Jurkat, Clone E6-1 (cell line): Measurements from ENCODE around the gene KIF2A.
A peak's percentile ranks its signal among the peaks of the same experiment; 100 is the strongest.

Experiments used
- DNase-seq: peaks from one replicate; pipeline ENCODE4 v3.0.0-alpha.2; 2011; ENCODE audit warnings: low read depth, low spot score
- H3K4me3 ChIP-seq: 2 replicates; pipeline ENCODE4 v1.5.1; 2011; ENCODE audit warnings: mild to moderate bottlenecking, low read length, control low read depth, moderate library complexity

The KIF2A gene

GRCh38 chr5:62354028-62354874 lies 48.2 kb downstream of the KIF2A start:
- no peak overlapping the region for H3K4me3 ChIP-seq
- peak; percentile 47 for DNase-seq

GRCh38 chr5:62362701-62363100 lies 56.7 kb downstream of the KIF2A start:
- no peak for DNase-seq
- H3K4me3 ChIP-seq, result no peak overlapping the region

GRCh38 chr5:62369039-62369438 lies 63.0 kb downstream of the KIF2A start:
- H3K4me3 ChIP-seq, result no peak overlapping the region
- no peak for DNase-seq

GRCh38 chr5:62371409-62371808 lies 65.4 kb downstream of the KIF2A start:
- DNase-seq, result no peak
- no peak overlapping the region for H3K4me3 ChIP-seq

DNA sequence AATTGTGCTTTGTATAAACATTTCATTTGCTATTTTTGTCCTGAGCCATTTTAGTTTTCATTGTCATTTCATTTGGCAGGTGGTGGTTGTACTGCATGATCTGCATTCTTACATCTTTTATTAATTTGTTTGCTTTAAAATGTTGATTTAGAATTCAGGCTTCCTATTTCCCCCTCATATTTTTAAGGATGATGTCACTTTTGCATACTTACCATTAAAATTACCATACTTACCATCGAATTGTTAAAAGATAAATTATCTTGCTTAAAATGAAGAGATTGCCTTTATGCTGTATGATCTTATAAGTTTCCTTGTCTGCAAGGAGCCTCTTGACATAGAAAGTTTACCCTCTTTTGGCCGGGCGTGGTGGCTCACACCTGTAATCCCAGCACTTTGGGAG lies 66.6 kb downstream of the KIF2A start:
- H3K4me3 ChIP-seq, result no peak overlapping the region
- no peak for DNase-seq

DNA sequence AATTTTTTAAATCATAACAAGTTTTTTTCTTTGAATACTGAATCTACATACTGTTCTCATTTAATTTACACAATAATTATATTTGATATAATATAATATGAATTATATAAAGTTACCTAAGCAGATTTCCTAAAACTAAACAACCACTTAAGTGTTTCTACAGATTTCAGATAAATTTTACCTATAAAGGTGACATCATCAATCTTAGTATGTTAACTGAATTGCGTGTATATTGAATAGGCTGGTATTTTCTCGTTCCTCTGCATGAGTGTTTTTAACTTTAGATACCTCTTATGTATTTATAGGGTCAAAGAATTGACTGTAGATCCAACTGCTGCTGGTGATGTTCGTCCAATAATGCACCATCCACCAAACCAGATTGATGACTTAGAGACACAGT lies 67.4 kb downstream of the KIF2A start:
- H3K4me3 ChIP-seq, result no peak overlapping the region
- DNase-seq, result no peak

DNA sequence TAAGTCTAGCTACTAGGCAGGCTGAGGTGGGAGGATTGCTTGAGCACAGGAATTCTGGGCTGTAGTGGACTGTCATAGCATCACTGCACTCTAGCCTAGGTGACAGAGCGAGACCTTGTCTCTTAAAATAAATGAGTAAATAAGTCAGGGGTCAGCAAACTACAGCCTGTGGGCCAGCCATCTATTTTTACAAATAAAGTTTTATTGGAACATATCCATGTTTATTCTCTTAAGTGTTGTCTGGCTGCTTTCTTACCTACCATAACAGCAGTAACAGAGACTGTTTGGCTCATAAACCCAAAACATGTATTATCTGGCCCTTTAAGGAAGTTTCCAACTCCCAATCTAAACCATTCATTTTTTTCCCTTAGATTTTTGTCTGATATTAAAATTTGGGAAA lies 68.1 kb downstream of the KIF2A start:
- DNase-seq, result no peak
- H3K4me3 ChIP-seq, result no peak overlapping the region

- DNase-seq, result no peak
- H3K4me3 ChIP-seq, result no peak overlapping the region
Observed at GRCh38 chr5:62375627-62376026, 69.6 kb downstream of the KIF2A start.

DNA sequence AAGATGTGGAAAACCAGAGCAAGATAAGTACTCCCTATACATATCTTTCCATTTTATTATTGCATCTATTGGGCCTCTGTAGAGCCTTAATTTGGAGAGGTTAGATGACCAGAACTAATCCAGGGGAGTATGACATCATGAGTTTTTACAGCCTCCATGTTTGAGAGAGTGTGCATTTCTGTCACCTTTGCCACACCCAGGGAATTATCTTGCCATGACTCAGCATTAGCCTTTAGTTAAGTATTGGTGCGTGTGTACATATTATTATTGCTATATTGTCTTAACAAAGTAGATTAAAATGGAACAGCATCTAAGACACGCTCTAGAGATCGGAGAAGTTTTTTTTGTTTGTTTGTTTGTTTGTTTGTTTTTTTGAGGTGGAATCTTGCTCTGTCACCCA lies 70.1 kb downstream of the KIF2A start:
- no peak overlapping the region for H3K4me3 ChIP-seq
- no peak for DNase-seq

DNA sequence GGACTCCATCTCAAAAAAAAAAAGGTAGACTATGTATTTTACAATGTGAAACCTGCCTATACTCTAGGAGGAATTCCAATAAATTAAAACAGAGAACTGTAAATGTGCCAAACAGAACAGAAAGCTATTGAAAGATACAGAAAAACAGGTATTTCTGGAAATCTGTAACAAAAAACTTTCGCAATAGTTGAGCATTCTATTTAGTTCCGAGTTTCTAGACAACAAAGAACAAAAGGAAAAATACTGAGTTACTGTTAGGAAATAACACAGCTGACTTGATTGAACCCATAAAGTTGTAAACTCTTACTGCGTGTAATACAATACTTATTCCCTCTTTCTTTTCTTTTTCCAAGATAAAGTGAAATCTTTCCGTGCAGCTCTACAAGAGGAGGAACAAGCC lies 79.1 kb downstream of the KIF2A start:
- no peak overlapping the region for H3K4me3 ChIP-seq
- DNase-seq, result no peak

- no peak for DNase-seq
- H3K4me3 ChIP-seq, result no peak overlapping the region
Observed at GRCh38 chr5:62385816-62386400, 79.9 kb downstream of the KIF2A start.

- no peak overlapping the region for H3K4me3 ChIP-seq
- no peak for DNase-seq
Observed at GRCh38 chr5:62386824-62387223, 80.8 kb downstream of the KIF2A start.

- no peak for DNase-seq
Observed at GRCh38 chr5:62395210-62395950, 89.4 kb downstream of the KIF2A start.

GRCh38 chr5:62403411-62404250 lies 97.6 kb downstream of the KIF2A start, which contains the start of gene DIMT1:
Gene DIMT1, minus strand, starts transcription at chr5:62403905. Its CDS starts 133 bp downstream, at chr5:62403772.
- DNase-seq, result peak; percentile 94
- peak within 1 kb of the TSS; percentile 96 for H3K4me3 ChIP-seq

More at GRCh38 chr5:62395210-62395950, 89.4 kb downstream of the KIF2A start:
- H3K4me3 ChIP-seq, result no peak overlapping the region

DNA sequence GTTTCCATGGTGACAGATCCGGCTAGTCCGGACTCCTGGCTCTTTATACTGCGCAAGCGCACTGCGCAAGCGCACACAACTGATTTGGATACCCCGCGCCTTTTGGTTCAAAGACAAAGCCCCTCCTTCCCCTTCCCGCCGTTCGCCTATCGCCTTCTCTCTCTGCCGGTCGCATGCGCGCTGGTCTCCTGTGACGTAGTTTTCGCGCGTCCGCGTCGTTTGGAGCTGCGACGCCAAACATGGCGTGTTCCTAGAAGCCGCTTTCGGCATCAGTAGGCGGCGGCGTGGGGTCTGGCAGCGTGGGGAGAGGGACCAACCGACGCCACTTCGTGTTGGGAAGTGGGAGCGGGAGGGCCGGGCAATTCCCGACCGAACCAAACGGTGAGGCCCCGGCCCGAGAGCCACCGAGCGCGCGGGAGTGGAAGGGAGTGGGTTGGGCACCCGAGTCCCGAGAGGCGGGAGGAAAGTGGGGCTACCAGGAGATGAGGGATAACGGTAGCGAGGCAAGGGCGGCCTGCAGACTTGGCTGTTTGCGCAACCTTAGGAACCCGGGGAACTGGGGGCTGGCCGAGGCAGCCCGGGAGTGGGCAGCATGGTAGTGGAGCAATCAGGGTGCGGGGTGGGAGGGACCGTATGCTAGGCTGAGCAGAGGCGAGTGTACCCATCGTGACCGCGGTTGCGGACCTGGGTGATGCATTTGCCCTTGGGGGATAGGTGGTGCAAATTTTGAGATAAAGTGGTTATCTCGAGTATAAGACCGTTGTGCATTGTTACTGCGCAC lies 106.7 kb downstream of the KIF2A start, which contains the start of gene IPO11:
TSS of gene IPO11 (plus strand) at position 215 of the 781 bp plus-strand sequence. CDS start 24,517 bp downstream, outside the sequence.
- DNase-seq, result peak; percentile 99
- peak within 1 kb of the TSS; percentile 99 for H3K4me3 ChIP-seq

DNA sequence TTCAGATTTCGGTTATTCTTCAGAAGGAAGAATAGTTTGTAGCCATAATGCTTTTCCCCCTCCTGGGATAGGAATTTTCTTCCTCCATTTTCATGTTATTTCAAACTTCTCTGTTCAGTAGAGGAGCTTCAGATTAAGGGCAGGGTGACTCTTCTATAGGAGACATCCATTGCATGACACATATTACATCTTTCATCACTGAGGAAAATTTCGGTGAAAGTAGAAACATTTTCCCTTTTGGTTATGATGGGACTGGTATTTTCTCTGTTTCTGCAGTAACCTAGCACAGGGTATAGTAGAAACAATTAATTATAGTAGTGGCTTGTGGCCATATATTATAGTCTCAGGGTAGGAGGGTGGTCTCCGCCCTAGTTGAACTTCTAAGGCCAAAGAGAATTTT lies 107.7 kb downstream of the KIF2A start:
- H3K4me3 ChIP-seq, result peak overlapping the region; percentile 99
- DNase-seq, result no peak

DNA sequence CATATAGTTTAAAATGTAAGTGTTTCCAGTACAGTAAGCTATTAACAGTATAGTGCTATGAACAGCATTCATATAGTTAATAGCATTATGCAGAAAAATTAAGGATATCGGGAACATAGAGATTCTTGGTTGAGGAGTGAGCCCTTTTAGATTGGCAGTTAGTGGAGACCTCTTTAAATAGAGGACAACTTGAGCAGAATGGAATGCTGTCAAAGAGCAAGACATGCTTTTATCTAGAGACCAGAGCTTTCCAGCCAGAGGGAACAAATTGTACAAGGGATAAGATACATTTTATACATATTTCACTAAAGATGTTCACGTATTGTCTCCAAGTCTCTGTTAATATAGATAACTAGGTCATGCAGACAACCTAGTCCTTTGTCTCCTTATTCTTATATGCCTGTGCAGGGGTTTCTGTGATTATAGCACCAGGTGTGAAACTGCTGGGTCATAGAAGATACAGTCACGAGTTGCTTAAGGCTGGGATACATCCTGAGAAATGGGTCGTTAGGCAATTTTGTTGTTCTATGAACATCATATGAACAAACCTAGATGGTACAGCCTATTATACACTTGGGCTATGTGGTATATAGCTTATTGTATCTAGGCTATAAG lies 112.6 kb downstream of the KIF2A start:
- no peak for DNase-seq
- no peak overlapping the region for H3K4me3 ChIP-seq

DNA sequence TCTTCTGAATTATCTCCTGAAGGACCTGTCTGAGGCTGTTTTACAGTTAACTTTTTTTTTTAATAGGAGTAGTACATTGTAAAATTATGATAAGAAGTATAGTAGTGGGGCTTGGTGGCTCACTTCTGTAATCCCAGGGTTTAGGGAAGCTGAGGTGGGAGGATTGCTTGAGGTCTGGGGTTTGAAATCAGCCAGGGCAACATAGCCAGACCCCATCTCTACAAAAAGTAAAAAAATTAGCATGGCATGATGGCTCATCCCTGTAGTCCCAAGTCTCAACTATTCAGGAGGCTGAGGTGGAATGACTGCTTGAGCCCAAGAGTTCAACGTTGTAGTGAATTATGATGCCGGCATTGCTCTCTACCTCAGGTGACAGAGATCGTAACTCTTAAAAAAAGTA lies 113.6 kb downstream of the KIF2A start:
- no peak overlapping the region for H3K4me3 ChIP-seq

More for the DNA sequence above, 113.6 kb downstream of the KIF2A start:
- no peak for DNase-seq
